Coronary artery (tissue), 2 donors: ENCODE results near the gene MBD4.
A peak's percentile ranks its signal among the peaks of the same experiment; 100 is the strongest.

Experiments
- DNase-seq: peaks from one replicate; pipeline ENCODE4 v3.0.0-alpha.2; 2017; ENCODE audit warnings: low spot score
- H3K27ac ChIP-seq, 2 donors: fragments of 200-600 bp; sonication (generic); one replicate each; pipeline ENCODE4 v1.5.1; 2016 to 2019
- H3K4me3 ChIP-seq: fragments of 200-600 bp; sonication (generic); 2 replicates; pipeline ENCODE4 v1.5.1; 2016; ENCODE audit warnings: mild to moderate bottlenecking, moderate library complexity
- TF ChIP-seq, protein P1 (sequence below): fragments of 200-600 bp; sonication (generic); IDR thresholded peaks from one replicate; pipeline ENCODE4 v1.5.1; 2019; ENCODE audit warnings: antibody characterized with exemption

The MBD4 gene

GRCh38 chr3:129461461-129462146 is 21.9 kb upstream of the MBD4 start:
- TF ChIP-seq, protein P1, sequence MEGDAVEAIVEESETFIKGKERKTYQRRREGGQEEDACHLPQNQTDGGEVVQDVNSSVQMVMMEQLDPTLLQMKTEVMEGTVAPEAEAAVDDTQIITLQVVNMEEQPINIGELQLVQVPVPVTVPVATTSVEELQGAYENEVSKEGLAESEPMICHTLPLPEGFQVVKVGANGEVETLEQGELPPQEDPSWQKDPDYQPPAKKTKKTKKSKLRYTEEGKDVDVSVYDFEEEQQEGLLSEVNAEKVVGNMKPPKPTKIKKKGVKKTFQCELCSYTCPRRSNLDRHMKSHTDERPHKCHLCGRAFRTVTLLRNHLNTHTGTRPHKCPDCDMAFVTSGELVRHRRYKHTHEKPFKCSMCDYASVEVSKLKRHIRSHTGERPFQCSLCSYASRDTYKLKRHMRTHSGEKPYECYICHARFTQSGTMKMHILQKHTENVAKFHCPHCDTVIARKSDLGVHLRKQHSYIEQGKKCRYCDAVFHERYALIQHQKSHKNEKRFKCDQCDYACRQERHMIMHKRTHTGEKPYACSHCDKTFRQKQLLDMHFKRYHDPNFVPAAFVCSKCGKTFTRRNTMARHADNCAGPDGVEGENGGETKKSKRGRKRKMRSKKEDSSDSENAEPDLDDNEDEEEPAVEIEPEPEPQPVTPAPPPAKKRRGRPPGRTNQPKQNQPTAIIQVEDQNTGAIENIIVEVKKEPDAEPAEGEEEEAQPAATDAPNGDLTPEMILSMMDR = no peak
- DNase-seq = no peak
- Histone ChIP-seq H3K4me3 (no peak overlapping the region), H3K27ac (peak overlapping the region in 1 of 2 donors; percentile 66)

- Histone ChIP-seq H3K4me3 (no peak overlapping the region), H3K27ac (peak overlapping the region in 1 of 2 donors; percentile 66)
- TF ChIP-seq, protein P1 = no peak
- DNase-seq = no peak
These were observed 21.3 kb upstream of the MBD4 start for GRCh38 chr3:129461022-129461421.

- DNase-seq = no peak
- Histone ChIP-seq H3K4me3 (no peak overlapping the region), H3K27ac (no peak overlapping the region)
- TF ChIP-seq, protein P1 = no peak
These were observed 20.8 kb upstream of the MBD4 start for GRCh38 chr3:129460572-129460971.

- no peak overlapping the region for H3K27ac ChIP-seq
- no peak overlapping the region for H3K4me3 ChIP-seq
- TF ChIP-seq, protein P1 = no peak
- no peak for DNase-seq
These were observed 20.4 kb upstream of the MBD4 start for GRCh38 chr3:129460155-129460554.

- H3K27ac ChIP-seq = no peak overlapping the region
- TF ChIP-seq, protein P1 = no peak
- no peak for DNase-seq
- H3K4me3 ChIP-seq = no peak overlapping the region
These were observed 14.0 kb upstream of the MBD4 start for GRCh38 chr3:129453732-129454131.

DNA sequence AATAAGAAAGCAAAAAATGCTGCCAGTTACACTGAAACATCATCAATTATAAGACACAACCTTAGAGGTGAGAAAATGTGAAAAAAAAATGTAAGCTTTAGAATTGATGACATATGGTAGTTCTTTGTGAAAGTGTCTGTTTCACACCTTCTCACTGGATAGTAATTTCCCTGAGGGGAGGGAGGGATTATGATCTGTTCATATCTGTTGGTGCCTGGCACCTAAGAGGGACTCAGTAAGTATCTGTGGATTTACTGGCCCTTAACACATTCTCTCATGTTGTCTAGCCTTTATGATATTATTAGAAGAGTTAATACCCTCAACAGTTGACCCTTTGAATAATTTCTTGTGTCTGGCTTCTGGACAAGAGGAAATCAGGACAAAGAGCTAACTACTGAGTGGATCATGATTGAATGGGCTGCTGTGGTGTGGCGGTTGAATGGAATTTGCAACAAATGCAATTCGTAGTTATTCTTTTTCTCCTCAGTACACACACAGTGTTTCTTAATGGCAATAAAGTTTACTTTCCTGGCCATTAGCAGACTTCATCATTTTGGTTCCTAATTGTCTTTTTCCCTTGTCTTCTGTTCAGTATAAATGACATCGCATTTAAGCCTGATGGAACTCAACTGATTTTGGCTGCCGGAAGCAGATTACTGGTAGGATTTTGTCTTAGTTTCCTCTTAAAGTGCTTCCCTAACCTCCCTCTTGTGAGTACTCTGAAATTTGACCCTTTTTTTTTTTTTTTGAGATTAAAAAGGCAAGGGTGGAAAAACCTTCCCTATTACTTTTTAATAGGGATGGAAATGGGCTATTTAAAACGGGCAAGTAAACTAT is 9.7 kb upstream of the MBD4 start:
- Histone ChIP-seq H3K4me3 (no peak overlapping the region), H3K27ac (no peak overlapping the region)
- TF ChIP-seq, protein P1 = no peak
- DNase-seq = no peak
